ENCODE results near the gene GPATCH4. TPM values are rescaled to one million over a fixed set of nuclear protein-coding genes. Genes with fewer than 3 reads are reported as not detected.

GPATCH4 gene
- total and polyA plus RNA-seq, 10 of the 15 experiments (the other 5 are each of a cell fraction or from before 2014, with no cell fraction given), result 35.5 to 111 (median 73.9) TPM

DNA sequence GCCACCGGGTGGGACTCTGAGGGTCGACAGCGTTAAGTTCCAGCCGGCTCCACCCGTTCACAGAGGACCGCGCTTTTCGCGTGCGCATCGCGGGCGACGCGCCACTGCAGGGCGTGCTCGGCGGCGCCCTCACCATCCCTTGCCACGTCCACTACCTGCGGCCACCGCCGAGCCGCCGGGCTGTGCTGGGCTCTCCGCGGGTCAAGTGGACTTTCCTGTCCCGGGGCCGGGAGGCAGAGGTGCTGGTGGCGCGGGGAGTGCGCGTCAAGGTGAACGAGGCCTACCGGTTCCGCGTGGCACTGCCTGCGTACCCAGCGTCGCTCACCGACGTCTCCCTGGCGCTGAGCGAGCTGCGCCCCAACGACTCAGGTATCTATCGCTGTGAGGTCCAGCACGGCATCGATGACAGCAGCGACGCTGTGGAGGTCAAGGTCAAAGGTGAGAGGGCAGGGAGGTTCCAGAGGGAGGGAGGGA, 45.5 kb upstream of the GPATCH4 start:
- H3K4me1 ChIP-seq (ENCODE audit: control insufficient read depth, insufficient read depth, low read length), result peaks cover 8% of the 10 kb centered on the region
- no peak overlapping the region for H3K4me3 ChIP-seq
- FAIRE-seq (no peak), ATAC-seq (no peak), DNase-seq (ENCODE audit: low read depth, low spot score) (no peak)
- H3K27me3 ChIP-seq (replicated peaks in 1 of 2; ENCODE audit: control insufficient read depth in 2 of 2, insufficient read depth in 2 of 2, low read length in 1 of 2), result no peaks in the 10 kb centered on the region; a peak in 1 of 4 replicates
- no peaks in the 10 kb centered on the region for H3K9me3 ChIP-seq (replicated peaks; ENCODE audit: control insufficient read depth, insufficient read depth, low read length)
- no peaks in the 10 kb centered on the region for H3K79me2 ChIP-seq (ENCODE audit: control insufficient read depth, insufficient read depth, low read length)
- no peak overlapping the region for H3K9ac ChIP-seq (ENCODE audit: control insufficient read depth, insufficient read depth, low read length)
- 80% methylated on average over 39 of the region's 51 CpGs for WGBS (ENCODE audit: insufficient coverage, insufficient replicate concordance, low lambda C conversion rate, missing lambda C conversion rate)
- ChIA-PET RAD21 (ENCODE audit: unreplicated experiment) (no interaction called here), POLR2A (no interaction called here), CTCF (no interaction called here), SMC1A (ENCODE audit: uncharacterized antibody, unreplicated experiment) (no interaction called here)
- in situ Hi-C loops (cut with MboI), result no loop called here
- no peak overlapping the region for H3K27ac ChIP-seq (ENCODE audit: control insufficient read depth, insufficient read depth)
- no peak overlapping the region for H2AFZ ChIP-seq (ENCODE audit: control insufficient read depth, low read depth, low read length)
- H3K4me2 ChIP-seq (ENCODE audit: control insufficient read depth, insufficient read depth), result no peak overlapping the region
- no TSS peak for BruUV-seq (replicated peaks)
- H3K36me3 ChIP-seq (ENCODE audit: control insufficient read depth in 2 of 2, insufficient read depth in 2 of 2, low read length in 1 of 2), result no peaks in the 10 kb centered on the region
- intact Hi-C loops (cut with micrococcal nuclease; ENCODE audit: unreplicated experiment), result no loop called here
- no peaks in the 10 kb centered on the region; the same call in 1 of the 2 replicates for H4K20me1 ChIP-seq (ENCODE audit: control insufficient read depth, insufficient read depth)
- no peak for TF ChIP-seq ZNF24 (IDR thresholded peaks at IDR 0.05)
- no peak for TF ChIP-seq SMAD1 (IDR thresholded peaks at IDR 0.05; ENCODE audit: low read depth, partially characterized antibody)
- TF ChIP-seq, protein P1, sequence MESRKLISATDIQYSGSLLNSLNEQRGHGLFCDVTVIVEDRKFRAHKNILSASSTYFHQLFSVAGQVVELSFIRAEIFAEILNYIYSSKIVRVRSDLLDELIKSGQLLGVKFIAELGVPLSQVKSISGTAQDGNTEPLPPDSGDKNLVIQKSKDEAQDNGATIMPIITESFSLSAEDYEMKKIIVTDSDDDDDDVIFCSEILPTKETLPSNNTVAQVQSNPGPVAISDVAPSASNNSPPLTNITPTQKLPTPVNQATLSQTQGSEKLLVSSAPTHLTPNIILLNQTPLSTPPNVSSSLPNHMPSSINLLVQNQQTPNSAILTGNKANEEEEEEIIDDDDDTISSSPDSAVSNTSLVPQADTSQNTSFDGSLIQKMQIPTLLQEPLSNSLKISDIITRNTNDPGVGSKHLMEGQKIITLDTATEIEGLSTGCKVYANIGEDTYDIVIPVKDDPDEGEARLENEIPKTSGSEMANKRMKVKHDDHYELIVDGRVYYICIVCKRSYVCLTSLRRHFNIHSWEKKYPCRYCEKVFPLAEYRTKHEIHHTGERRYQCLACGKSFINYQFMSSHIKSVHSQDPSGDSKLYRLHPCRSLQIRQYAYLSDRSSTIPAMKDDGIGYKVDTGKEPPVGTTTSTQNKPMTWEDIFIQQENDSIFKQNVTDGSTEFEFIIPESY (IDR thresholded peaks at IDR 0.05), result no peak
- TF ChIP-seq HDAC6 (IDR thresholded peaks at IDR 0.05; ENCODE audit: unreplicated experiment), result no peak
- TF ChIP-seq ZNF622 (IDR thresholded peaks at IDR 0.05), result no peak
- TF ChIP-seq NR2C1 (IDR thresholded peaks at IDR 0.05), result no peak
- TF ChIP-seq, protein P2, sequence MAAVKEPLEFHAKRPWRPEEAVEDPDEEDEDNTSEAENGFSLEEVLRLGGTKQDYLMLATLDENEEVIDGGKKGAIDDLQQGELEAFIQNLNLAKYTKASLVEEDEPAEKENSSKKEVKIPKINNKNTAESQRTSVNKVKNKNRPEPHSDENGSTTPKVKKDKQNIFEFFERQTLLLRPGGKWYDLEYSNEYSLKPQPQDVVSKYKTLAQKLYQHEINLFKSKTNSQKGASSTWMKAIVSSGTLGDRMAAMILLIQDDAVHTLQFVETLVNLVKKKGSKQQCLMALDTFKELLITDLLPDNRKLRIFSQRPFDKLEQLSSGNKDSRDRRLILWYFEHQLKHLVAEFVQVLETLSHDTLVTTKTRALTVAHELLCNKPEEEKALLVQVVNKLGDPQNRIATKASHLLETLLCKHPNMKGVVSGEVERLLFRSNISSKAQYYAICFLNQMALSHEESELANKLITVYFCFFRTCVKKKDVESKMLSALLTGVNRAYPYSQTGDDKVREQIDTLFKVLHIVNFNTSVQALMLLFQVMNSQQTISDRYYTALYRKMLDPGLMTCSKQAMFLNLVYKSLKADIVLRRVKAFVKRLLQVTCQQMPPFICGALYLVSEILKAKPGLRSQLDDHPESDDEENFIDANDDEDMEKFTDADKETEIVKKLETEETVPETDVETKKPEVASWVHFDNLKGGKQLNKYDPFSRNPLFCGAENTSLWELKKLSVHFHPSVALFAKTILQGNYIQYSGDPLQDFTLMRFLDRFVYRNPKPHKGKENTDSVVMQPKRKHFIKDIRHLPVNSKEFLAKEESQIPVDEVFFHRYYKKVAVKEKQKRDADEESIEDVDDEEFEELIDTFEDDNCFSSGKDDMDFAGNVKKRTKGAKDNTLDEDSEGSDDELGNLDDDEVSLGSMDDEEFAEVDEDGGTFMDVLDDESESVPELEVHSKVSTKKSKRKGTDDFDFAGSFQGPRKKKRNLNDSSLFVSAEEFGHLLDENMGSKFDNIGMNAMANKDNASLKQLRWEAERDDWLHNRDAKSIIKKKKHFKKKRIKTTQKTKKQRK (IDR thresholded peaks at IDR 0.05; ENCODE audit: low read depth, low read length), result no peak
- no peak for TF ChIP-seq ZNF274 (IDR thresholded peaks at IDR 0.05; ENCODE audit: insufficient read depth, insufficient read length)
- no peak for TF ChIP-seq BRCA1 (IDR thresholded peaks at IDR 0.05; ENCODE audit: low read depth, low read length)
- no peak for TF ChIP-seq MTA3 (IDR thresholded peaks at IDR 0.05; ENCODE audit: borderline replicate concordance, low read length)
- TF ChIP-seq, protein P3, sequence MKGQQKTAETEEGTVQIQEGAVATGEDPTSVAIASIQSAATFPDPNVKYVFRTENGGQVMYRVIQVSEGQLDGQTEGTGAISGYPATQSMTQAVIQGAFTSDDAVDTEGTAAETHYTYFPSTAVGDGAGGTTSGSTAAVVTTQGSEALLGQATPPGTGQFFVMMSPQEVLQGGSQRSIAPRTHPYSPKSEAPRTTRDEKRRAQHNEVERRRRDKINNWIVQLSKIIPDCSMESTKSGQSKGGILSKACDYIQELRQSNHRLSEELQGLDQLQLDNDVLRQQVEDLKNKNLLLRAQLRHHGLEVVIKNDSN (IDR thresholded peaks at IDR 0.05; ENCODE audit: borderline replicate concordance, extremely low read length, insufficient read depth, low read depth, low read length), result no peak
- TF ChIP-seq RBBP5 (conservative IDR thresholded peaks at IDR 0.05), result no peak
- no peak for TF ChIP-seq ZNF217 (IDR thresholded peaks at IDR 0.05)
- no peak for TF ChIP-seq NFIC (IDR thresholded peaks at IDR 0.05; ENCODE audit: low read depth, low read length)
- no peak for TF ChIP-seq NFYA (IDR thresholded peaks at IDR 0.05; ENCODE audit: borderline replicate concordance, low read depth, low read length)
- TF ChIP-seq ETV6 (conservative IDR thresholded peaks at IDR 0.05 in 1 of 2, IDR thresholded peaks at IDR 0.05 in 1 of 2; ENCODE audit: borderline replicate concordance in 1 of 2, low read depth in 1 of 2), result no peak
- TF ChIP-seq EED (IDR thresholded peaks at IDR 0.05; ENCODE audit: low read depth), result no peak
